K562 (cell line): ENCODE data around the gene DCST1. TPM values are rescaled to one million over a fixed set of nuclear protein-coding genes. Genes with fewer than 3 reads are reported as not detected.

ENCODE experiments used
- ATAC-seq: fragments of 200-7000 bp; cut with Tn5 transposase; 3 replicates; pipeline ENCODE4 v1.9.1; 2020; ENCODE audit warnings: moderate library complexity
- BruUV-seq: library from RNA; stranded (reverse); fragments of 400-500 nt; replicated peaks from 2 replicates; lab custom pipeline; 2021; lab: Mats Ljungman, UMichigan
- CTCF ChIA-PET: fragments of 300-600 bp; formaldehyde crosslinking; extraction: SDS; loops from one replicate; lab custom pipeline; 2021; ENCODE audit warnings: low intra/inter-chr PET ratio; lab: Yijun Ruan, JAX
- POLR2A ChIA-PET: fragments of 300-600, 350-650 bp; sonication (Branson Sonifier 250); formaldehyde crosslinking; extraction: SDS; loops from one replicate; lab custom pipeline; 2021; ENCODE audit warnings: antibody characterized with exemption, inconsistent platforms; lab: Yijun Ruan, JAX
- DNase-seq, 4 experiments: peaks; one replicate each; pipeline versions ENCODE4 v3.0.0 to v3.0.0-alpha.2; 2011 to 2018; ENCODE audit warnings: low spot score in 3 of 4, mixed read lengths in 3 of 4; ENCODE audit errors: extremely low read depth in 1 of 4
- FAIRE-seq: peaks from 2 replicates; lab custom pipeline; 2011; peaks lifted over from hg19 to GRCh38; lab: Jason Lieb, UNC
- H2AFZ ChIP-seq: 2 replicates; pipeline ENCODE4 v1.6.0; 2011; ENCODE audit warnings: low read depth, low read length, control low read depth, inconsistent platforms
- H3K27ac ChIP-seq: fragments of 200-600 bp; 3 replicates; pipeline ENCODE4 v1.8.0; 2011; ENCODE audit warnings: low read depth, mild to moderate bottlenecking, control low read depth, inconsistent platforms, low read length, moderate library complexity, mixed read lengths; ENCODE audit errors: extremely low read depth
- H3K27me3 ChIP-seq, 2 experiments: fragments of 300-600 bp in 1 of 2; 2 replicates in 1 of 2; 3 replicates in 1 of 2; pipeline versions ENCODE4 v1.6.0 to v1.8.0; 2011; ENCODE audit warnings: inconsistent platforms in 2 of 2, low read length in 2 of 2, mild to moderate bottlenecking in 1 of 2, mixed read lengths in 1 of 2, moderate library complexity in 1 of 2; ENCODE audit not compliant: control insufficient read depth in 2 of 2, insufficient read depth in 2 of 2
- H3K36me3 ChIP-seq: fragments of 300-600 bp; 3 replicates; pipeline ENCODE4 v1.8.0; 2011; ENCODE audit warnings: mild to moderate bottlenecking, low read length, inconsistent platforms; ENCODE audit not compliant: control insufficient read depth, insufficient read depth
- H3K4me1 ChIP-seq, 2 experiments: fragments of 200-600 bp in 1 of 2; replicated peaks in 1 of 2; 2 replicates in 1 of 2; 3 replicates in 1 of 2; pipeline versions ENCODE4 v1.5.1 to v1.8.0; 2011; ENCODE audit warnings: inconsistent platforms in 2 of 2, low read length in 2 of 2, mild to moderate bottlenecking in 1 of 2, mixed read lengths in 1 of 2, moderate library complexity in 1 of 2; ENCODE audit not compliant: control insufficient read depth in 2 of 2, insufficient read depth in 2 of 2
- H3K4me2 ChIP-seq: 2 replicates; pipeline ENCODE4 v1.6.1; 2011; ENCODE audit warnings: low read length, control low read depth, inconsistent platforms, mixed read lengths; ENCODE audit not compliant: insufficient read depth
- H3K4me3 ChIP-seq: fragments of 200-600 bp; sonication (generic), shearing (Covaris generic); 2 replicates; pipeline ENCODE4 v1.5.1; 2016; ENCODE audit warnings: control low read depth, inconsistent platforms
- H3K79me2 ChIP-seq: fragments of 200-600 bp; 3 replicates; pipeline ENCODE4 v1.8.0; 2011; ENCODE audit warnings: low read length, inconsistent platforms; ENCODE audit not compliant: control insufficient read depth, insufficient read depth
- H3K9ac ChIP-seq, 2 experiments: 2 replicates each; pipeline versions ENCODE4 v1.6.0 to v1.6.1; 2011; ENCODE audit warnings: low read depth in 2 of 2, low read length in 2 of 2, control low read depth in 1 of 2, inconsistent platforms in 1 of 2, mild to moderate bottlenecking in 1 of 2, mixed read lengths in 1 of 2; ENCODE audit not compliant: insufficient read depth in 1 of 2
- H3K9me1 ChIP-seq: one replicate; pipeline ENCODE4 v1.6.0; 2011; ENCODE audit warnings: inconsistent platforms, mild to moderate bottlenecking, low read length, moderate library complexity; ENCODE audit not compliant: control insufficient read depth, insufficient read depth
- H3K9me3 ChIP-seq: replicated peaks from 2 replicates; pipeline ENCODE4 v1.5.1; 2011; ENCODE audit warnings: low read depth, low read length, inconsistent platforms; ENCODE audit not compliant: control insufficient read depth, insufficient read depth
- H4K20me1 ChIP-seq: replicated peaks from 2 replicates; pipeline ENCODE4 v1.6.1; 2011; ENCODE audit warnings: low read length, inconsistent platforms, mixed read lengths; ENCODE audit not compliant: control insufficient read depth, insufficient read depth
- BACH1 ChIP-seq: fragments of 200-800 bp; sonication (Bioruptor generic); IDR thresholded peaks from 2 replicates; pipeline ENCODE4 v1.6.1; 2016; ENCODE audit warnings: missing genetic modification characterization, missing compliant biosample characterization
- E2F8 ChIP-seq: fragments of 450-650 bp; IDR thresholded peaks from 2 replicates; pipeline ENCODE4 v1.7.1; 2018; ENCODE audit warnings: mild to moderate bottlenecking, low read depth; ENCODE audit not compliant: partially characterized antibody
- KLF10 ChIP-seq: fragments of 250-450 bp; sonication (Bioruptor Pico); IDR thresholded peaks from 2 replicates; pipeline ENCODE4 v1.6.1; 2021; ENCODE audit warnings: matching md5 sums
- NCOA6 ChIP-seq: fragments of 450-650 bp; IDR thresholded peaks from 2 replicates; pipeline ENCODE4 v1.6.1; 2017; ENCODE audit warnings: mild to moderate bottlenecking
- NFIC ChIP-seq: fragments of 450-650 bp; IDR thresholded peaks from 2 replicates; pipeline ENCODE4 v1.6.1; 2017; ENCODE audit warnings: mild to moderate bottlenecking, inconsistent platforms
- PHB2 ChIP-seq: fragments of 450-650 bp; IDR thresholded peaks from 2 replicates; pipeline ENCODE4 v1.6.1; 2017; ENCODE audit warnings: low read depth
- WGBS: fragments of 100-300 bp; shearing (Covaris generic); methylation state at CpG from one replicate; pipeline ENCODE4 v1.1.6; 2016; ENCODE audit warnings: low coverage, mixed read lengths; ENCODE audit not compliant: insufficient coverage; ENCODE audit errors: missing lambda C conversion rate; 5-methylcytosine and 5-hydroxymethylcytosine counted together
- in situ Hi-C: fragments of 300-500 bp; cut with MboI; formaldehyde crosslinking; loops from 4 replicates; pipeline ENCODE4 v1.15.0; 2018; ENCODE audit warnings: inconsistent platforms, mixed read lengths
- intact Hi-C: fragments of 100-400 bp; cut with micrococcal nuclease; formaldehyde crosslinking; loops from 2 replicates; pipeline ENCODE4 v1.14.2; 2022
- polyA plus RNA-seq, 8 experiments: library from polyadenylated mRNA; depleted of rRNA in 4 of 8; stranded (reverse) in 5 of 8; unstranded in 3 of 8; fragments of >200 nt; fragmentation: Nextera tagmentation in 2 of 8; fragmentation: Illumina TruSeq in 1 of 8; extraction: Ambion mirVana in 2 of 8; extraction: Trizol in 1 of 8; gene quantifications; 2 replicates each; pipeline versions ENCODE4 v1.2.1 to v1.2.3, GENCODE V29; 2011 to 2014; ENCODE audit warnings: inconsistent platforms in 1 of 8, missing spikeins in 1 of 8
- total RNA-seq, 7 experiments: library from RNA; depleted of rRNA in 6 of 7; stranded (reverse); fragments of >200 nt in 6 of 7; fragmentation: Illumina TruSeq in 2 of 7; extraction: Trizol in 2 of 7; gene quantifications; 2 replicates each; pipeline versions ENCODE4 v1.2.1 to v1.2.3, GENCODE V29; 2011 to 2021; ENCODE audit warnings: low replicate concordance in 1 of 7

DCST1 gene
- total and polyA plus RNA-seq, 9 of the 15 experiments (the other 6 are each of a cell fraction or from before 2014, with no cell fraction given): not detected

- H3K4me3 ChIP-seq: no peak overlapping the region
- no peak for ATAC-seq
- no peak for TF ChIP-seq BACH1 (tag)
- TF ChIP-seq KLF10 (CRISPR knock-in tag): no peak
- TF ChIP-seq PHB2: no peak
- no peak for TF ChIP-seq NCOA6
- TF ChIP-seq NFIC: no peak
- TF ChIP-seq E2F8: no peak
- TSS peak; percentile 77 for BruUV-seq
- DNase-seq: no peak
- H4K20me1 ChIP-seq: no peaks in the 10 kb centered on the region; the same call in 1 of the 2 replicates
- no peak overlapping the region for H3K4me2 ChIP-seq
- ChIA-PET CTCF (interaction anchor here (1.3 to 4.0 kb wide), 2 partner anchors 17 to 19 kb away, joined by 5 to 153 read pairs; partner anchors contain the start of gene EFNA3), POLR2A (interaction anchor here (0.7 to 1.0 kb wide), 3 partner anchors 9 to 138 kb away, joined by 3 to 4 read pairs (median 4); no protein-coding TSS in a partner anchor)
- no peak overlapping the region for H2AFZ ChIP-seq
- H3K27me3 ChIP-seq: no peaks in the 10 kb centered on the region
- no peak overlapping the region for H3K27ac ChIP-seq
- 41% methylated on average over 5 of the region's 5 CpGs for WGBS
- no peak overlapping the region for H3K9ac ChIP-seq
- in situ Hi-C loops (loop anchor here (5.0 kb wide), 1 partner anchor 108 kb away; the partner anchor contains the start of gene PBXIP1), intact Hi-C loops (loop anchor here (5.0 kb wide), 2 partner anchors 93 to 398 kb away; partner anchors contain the start of genes CKS1B and SHC1)
- peak; percentile 26 for FAIRE-seq
- peaks cover 7% of the 10 kb centered on the region for H3K9me1 ChIP-seq
- peaks cover 26% of the 10 kb centered on the region; the same call in 2 of the 3 replicates for H3K36me3 ChIP-seq
- H3K9me3 ChIP-seq: no peaks in the 10 kb centered on the region
- peaks cover 30 to 66% of the 10 kb centered on the region in 2 experiments for H3K4me1 ChIP-seq
- peaks cover 9% of the 10 kb centered on the region; the same call in 2 of the 3 replicates for H3K79me2 ChIP-seq
Measured at GRCh38 chr1:155064832-155065429, 31.3 kb downstream of the DCST1 start.
